GM18951 (cell line): Measurements from ENCODE around the gene BCL2L1.

Experiments used
- POLR2A ChIP-seq: IDR thresholded peaks from 4 replicates; pipeline ENCODE4 v1.6.1; 2011; ENCODE audit warnings: mild to moderate bottlenecking; ENCODE audit not compliant: insufficient read length, insufficient read depth; ENCODE audit errors: extremely low read depth
- in situ Hi-C: fragments of 300-500 bp; cut with MboI; formaldehyde crosslinking; loops from one replicate; pipeline ENCODE4 v1.12.0; 2022; ENCODE audit warnings: low sequenced_read_pairs, mixed read lengths, inconsistent platforms; ENCODE audit not compliant: unreplicated experiment

BCL2L1 gene

GRCh38 chr20:31710423-31711108 lies 12.1 kb downstream of the BCL2L1 start:
- in situ Hi-C loops: loop anchor here (5.0 kb wide), 1 partner anchor 43 kb away; no protein-coding TSS in a partner anchor
- TF ChIP-seq POLR2A: no peak

DNA sequence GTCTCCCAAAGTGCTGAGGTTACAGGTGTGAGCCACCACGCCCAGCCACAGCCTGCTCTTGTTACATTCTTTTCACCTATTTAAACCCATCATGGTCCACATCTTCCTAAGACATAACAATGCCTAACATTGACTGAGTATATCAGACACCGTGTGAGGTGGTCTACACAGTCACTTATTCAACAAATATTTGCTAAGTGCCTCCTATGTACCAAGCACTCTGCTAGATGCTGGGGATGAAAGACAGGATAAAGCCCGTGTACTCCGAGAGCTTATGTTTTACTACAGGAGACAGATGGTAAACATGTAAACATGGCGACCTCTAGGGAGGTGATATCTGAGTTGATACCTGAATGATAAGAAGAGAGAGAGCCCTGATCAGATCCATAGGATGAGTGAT lies 12.7 kb downstream of the BCL2L1 start:
- TF ChIP-seq POLR2A: no peak
- in situ Hi-C loops: loop anchor here (5.0 kb wide), 1 partner anchor 43 kb away; no protein-coding TSS in a partner anchor

DNA sequence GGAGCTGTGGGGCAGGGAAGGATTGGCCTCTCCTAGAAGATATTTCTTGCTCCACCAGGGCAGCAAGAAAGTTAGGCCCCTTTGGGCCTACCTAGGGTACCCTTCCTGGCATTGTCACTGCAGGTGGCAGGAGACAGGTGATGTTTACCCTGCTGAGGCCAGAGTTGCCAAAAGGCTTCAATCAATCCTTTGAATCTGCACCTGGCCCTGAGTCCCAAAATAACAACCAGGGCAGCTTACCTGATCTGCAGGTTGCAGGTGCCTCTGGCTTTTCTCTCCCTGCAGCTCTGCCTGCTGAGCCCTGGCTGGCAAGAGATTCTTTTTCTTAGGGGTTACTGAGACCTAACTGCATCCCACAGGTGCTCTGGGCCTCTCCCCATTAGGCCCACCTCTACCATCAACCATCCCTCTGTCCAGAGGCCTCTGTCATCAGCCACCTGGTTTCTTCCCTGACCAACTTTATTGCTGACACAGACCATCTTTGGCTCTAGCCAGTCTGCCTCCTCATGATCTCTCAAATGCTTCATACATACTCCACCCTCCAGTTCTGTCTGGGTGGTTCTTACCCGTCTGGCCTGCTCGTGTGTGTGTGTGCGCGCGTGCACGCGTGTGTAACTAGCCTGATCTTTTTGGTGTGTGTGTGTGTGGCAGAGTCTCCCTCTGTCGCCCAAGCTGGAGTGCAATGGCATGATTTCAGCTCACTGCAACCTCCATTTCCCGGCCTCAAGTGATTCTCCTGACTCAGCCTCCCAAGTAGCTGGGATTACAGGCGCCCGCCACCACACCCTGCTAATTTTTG lies 13.7 kb downstream of the BCL2L1 start:
- TF ChIP-seq POLR2A: no peak
- in situ Hi-C loops: no loop called here

DNA sequence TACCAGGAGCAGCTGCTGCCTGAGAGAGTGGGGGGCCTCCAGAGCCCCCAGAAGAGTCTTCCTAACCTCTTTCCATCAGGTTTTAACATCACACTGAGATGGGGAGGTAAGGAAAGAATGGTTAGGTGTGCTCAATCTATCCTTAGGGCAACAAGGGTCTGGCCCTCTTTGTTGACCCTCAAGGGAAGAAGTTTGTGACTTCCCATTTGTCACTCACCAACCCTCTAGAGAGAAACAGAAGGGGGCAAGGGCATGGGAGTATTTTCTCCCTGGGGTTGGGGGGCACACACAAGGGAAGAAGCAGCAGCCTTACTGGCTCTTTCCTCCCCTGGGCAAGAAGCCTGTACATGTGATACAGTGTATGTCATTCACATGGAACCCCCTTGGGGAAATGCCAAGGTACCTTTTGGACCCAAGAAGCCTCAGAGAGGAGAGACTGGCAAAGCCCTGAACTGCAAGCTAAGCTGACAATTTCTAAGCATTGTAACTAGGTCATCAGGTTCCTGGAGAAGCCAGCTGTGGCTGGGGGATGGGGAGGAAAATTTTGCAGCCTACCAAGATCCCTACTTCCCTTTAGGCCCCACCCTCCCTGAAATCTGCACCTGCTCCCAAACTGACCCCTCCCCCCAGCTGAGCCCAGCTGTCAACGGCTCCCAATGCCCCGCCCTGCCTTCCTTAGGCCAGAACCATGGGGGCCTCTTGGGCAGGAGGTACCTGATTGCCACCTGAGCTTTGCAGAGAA lies 14.5 kb downstream of the BCL2L1 start:
- no peak for TF ChIP-seq POLR2A

DNA sequence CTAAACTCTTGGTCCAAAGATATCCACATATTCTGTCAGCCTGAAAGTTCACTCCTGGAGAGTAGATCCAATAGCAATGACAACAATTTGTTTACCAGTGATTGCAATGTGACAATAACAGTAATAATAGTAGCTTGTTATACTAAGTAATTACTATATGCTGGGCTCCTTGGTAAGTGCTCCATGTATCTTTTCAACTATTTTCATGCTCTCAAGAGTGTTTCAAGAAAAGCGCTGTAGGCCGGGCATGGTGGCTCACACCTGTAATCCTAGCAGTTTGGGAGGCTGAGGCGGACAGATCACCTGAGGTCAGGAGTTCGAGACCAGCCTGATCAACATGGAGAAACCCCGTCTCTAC lies 15.4 kb downstream of the BCL2L1 start:
- TF ChIP-seq POLR2A: no peak
- in situ Hi-C loops: no loop called here

More for the DNA sequence above, 14.5 kb downstream of the BCL2L1 start:
- in situ Hi-C loops: no loop called here

DNA sequence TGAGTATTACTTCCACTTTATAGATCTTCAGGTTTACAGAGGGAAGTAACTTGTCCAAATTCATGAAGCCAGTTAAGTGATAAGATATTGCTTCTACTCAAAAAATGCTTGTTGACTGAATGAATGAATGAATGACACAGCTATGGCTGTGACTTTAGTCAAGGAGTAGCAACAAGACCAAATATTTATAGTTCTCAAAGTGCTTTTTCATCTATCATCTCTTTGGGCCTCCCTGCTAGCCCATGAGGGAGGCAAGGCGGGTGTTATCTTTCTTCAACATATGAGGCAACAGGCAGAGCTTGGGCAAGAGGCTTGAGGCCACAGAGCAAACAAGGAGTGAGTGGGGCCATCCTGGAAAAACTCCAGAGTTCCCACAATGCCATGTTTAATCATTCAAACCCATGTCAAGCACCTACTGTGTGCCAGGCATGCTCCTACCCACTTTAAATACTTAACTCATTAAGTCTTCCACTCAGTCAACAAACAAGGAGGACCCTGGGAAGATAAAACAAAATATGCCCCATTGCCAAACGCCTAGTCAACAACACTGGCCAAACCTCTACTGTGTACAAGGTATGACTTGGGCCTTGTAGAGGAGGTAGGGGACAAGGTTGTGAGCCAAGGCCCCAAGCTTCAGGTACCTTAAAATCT lies 15.9 kb downstream of the BCL2L1 start:
- in situ Hi-C loops: no loop called here
- TF ChIP-seq POLR2A: no peak

DNA sequence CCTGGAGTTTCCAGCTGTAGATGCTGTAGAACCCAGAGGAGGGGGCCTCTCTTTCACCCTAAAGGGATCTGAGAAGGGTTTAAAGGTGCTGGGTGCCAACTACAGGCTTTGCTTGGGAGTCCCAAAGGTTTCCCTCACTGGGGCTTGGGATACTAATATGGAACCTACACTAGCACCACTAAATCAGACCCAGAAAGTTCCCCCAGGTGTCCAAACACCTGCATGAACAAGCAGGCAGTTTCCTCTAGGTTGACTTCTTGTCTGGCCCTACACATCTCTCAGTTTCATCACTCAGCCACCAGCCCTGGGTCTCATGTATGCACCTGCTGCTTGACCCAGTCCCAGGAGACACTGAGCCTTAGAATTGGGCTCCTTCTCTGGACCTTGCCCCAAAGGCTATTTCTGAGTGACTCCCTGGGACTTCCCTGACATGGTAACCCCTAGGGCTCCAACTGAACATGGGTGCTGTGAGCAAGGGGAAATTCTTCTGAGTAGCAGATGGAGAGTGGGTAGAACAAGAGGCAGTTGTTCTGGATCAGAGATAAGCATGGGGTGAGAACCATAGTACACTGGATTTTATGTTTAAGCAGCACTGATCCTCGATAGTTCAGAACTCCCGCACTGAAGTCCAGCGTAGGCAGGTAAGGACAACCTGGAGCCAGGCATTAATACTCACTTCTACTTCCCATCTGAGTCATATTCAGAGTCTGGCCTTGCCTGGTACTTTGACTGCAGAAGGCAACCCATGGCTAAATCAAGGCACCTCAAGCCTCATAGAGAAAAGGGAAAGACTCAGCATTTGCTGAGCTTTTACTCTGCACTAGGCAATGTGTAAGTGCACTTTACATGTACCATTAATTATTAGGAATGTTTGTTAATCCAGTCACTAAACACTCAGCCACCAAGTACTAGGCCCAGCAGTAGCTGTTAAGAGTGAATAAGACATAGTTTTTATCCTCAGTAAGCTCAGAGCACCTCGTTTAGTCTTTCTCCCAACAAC lies 16.8 kb downstream of the BCL2L1 start:
- TF ChIP-seq POLR2A: no peak
- in situ Hi-C loops: no loop called here

- in situ Hi-C loops: no loop called here
- no peak for TF ChIP-seq POLR2A
Observed at GRCh38 chr20:31705191-31705590, 17.5 kb downstream of the BCL2L1 start.

- TF ChIP-seq POLR2A: no peak
- in situ Hi-C loops: no loop called here
Observed at GRCh38 chr20:31704225-31705119, 18.2 kb downstream of the BCL2L1 start.

DNA sequence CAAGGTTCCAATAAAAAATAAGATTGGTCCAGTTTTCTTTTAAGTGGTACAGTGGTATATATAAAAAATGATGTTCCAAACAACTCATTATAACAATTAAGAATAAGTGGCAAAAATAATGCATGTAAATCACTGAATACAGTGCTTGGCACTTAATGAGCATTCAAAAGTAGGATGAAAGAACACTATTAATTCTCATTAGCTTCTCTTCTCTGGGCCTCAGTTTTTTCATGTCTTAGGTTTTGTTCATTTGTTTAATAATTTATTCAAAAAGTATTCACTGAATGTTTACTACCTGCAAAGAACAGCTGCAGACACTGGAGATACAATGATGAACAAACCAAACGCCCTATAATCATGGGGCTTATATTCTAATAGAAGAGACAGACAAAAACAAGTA lies 21.1 kb downstream of the BCL2L1 start:
- in situ Hi-C loops: no loop called here
- no peak for TF ChIP-seq POLR2A

DNA sequence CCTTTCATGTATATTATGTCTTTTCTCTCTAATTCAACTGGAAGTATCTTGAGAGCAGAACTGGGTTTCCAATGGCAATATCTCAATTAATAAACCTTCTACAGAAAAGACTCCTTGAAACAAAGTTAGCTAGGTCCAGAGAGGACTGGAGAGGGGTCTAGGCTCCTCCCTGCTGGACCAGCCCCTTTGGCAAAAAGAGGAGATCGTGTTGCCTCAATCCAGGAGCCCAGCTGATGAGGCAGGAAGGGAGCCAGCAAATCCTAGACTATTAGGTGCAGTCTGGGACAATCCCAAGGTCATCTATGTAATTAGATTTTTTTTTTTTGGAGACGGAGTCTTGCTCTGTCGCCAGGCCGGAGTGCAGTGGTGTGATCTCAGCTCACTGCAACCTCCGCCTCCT lies 21.9 kb downstream of the BCL2L1 start:
- no peak for TF ChIP-seq POLR2A
- in situ Hi-C loops: no loop called here
